ENCODE data around the gene PCNA. TPM values are rescaled to one million over a fixed set of nuclear protein-coding genes. Genes with fewer than 3 reads are reported as not detected.

The PCNA gene
- total RNA-seq, 2 donors from 2014 or later = 168 to 169 TPM

GRCh38 chr20:5146871-5147592, 27.3 kb upstream of the PCNA start:
- H3K27ac Mint-ChIP-seq = no peak overlapping the region

GRCh38 chr20:5146099-5146668, 26.4 kb upstream of the PCNA start:
- WGBS, 2 experiments (ENCODE audit: insufficient coverage in 1 of 2, insufficient read length in 1 of 2) = 93 to 95% methylated on average over 2 to 6 of the region's 6 CpGs
- no peak for DNase-seq
- H3K27me3 ChIP-seq (ENCODE audit: control insufficient read depth, insufficient read depth, low read length, poor library complexity, severe bottlenecking) = no peaks in the 10 kb centered on the region
- no peak overlapping the region for H3K27ac ChIP-seq (ENCODE audit: low read depth, low read length)
- Mint-ChIP-seq H3K9me3 (no peaks in the 10 kb centered on the region), H3K4me3 (no peak overlapping the region), H3K4me1 (peaks cover 13% of the 10 kb centered on the region), H3K27me3 (ENCODE audit: insufficient read depth) (no peaks in the 10 kb centered on the region), H3K36me3 (ENCODE audit: low read depth) (no peaks in the 10 kb centered on the region), H3K27ac (no peak overlapping the region)
- H3K9me3 ChIP-seq (ENCODE audit: control insufficient read depth, low read length) = no peaks in the 10 kb centered on the region
- no peak for TF ChIP-seq CTCF (conservative IDR thresholded peaks at IDR 0.05)
- H3K9ac ChIP-seq (ENCODE audit: extremely low read depth, low read length, poor library complexity, severe bottlenecking) = no peak overlapping the region
- H3K4me3 ChIP-seq (ENCODE audit: low read length) = no peak overlapping the region
- H3K36me3 ChIP-seq (ENCODE audit: control insufficient read depth, insufficient read depth, low read length) = peaks cover 18% of the 10 kb centered on the region
- no peaks in the 10 kb centered on the region for H3K4me1 ChIP-seq (ENCODE audit: control insufficient read depth, insufficient read depth, low read length)

More at GRCh38 chr20:5146871-5147592, 27.3 kb upstream of the PCNA start:
- no peak overlapping the region for H3K4me3 ChIP-seq (ENCODE audit: low read length)
- no peaks in the 10 kb centered on the region for H3K27me3 ChIP-seq (ENCODE audit: control insufficient read depth, insufficient read depth, low read length, poor library complexity, severe bottlenecking)
- 75% methylated on average over 2 of the region's 2 CpGs; no CpG with 5 or more reads in 1 of the 2 experiments for WGBS, 2 experiments (ENCODE audit: insufficient coverage in 1 of 2, insufficient read length in 1 of 2)
- Mint-ChIP-seq H3K4me3 (no peak overlapping the region), H3K36me3 (ENCODE audit: low read depth) (peaks cover 2% of the 10 kb centered on the region), H3K27me3 (ENCODE audit: insufficient read depth) (no peaks in the 10 kb centered on the region), H3K4me1 (peaks cover 9% of the 10 kb centered on the region), H3K9me3 (no peaks in the 10 kb centered on the region)
- no peak overlapping the region for H3K27ac ChIP-seq (ENCODE audit: low read depth, low read length)
- TF ChIP-seq CTCF (conservative IDR thresholded peaks at IDR 0.05) = no peak
- H3K9me3 ChIP-seq (ENCODE audit: control insufficient read depth, low read length) = no peaks in the 10 kb centered on the region
- H3K4me1 ChIP-seq (ENCODE audit: control insufficient read depth, insufficient read depth, low read length) = no peaks in the 10 kb centered on the region
- no peak overlapping the region for H3K9ac ChIP-seq (ENCODE audit: extremely low read depth, low read length, poor library complexity, severe bottlenecking)
- H3K36me3 ChIP-seq (ENCODE audit: control insufficient read depth, insufficient read depth, low read length) = peaks cover 19% of the 10 kb centered on the region
- DNase-seq = no peak

GRCh38 chr20:5145365-5146098, 25.8 kb upstream of the PCNA start:
- no peaks in the 10 kb centered on the region for H3K27me3 ChIP-seq (ENCODE audit: control insufficient read depth, insufficient read depth, low read length, poor library complexity, severe bottlenecking)
- H3K4me1 Mint-ChIP-seq = peaks cover 9% of the 10 kb centered on the region
- H3K36me3 ChIP-seq (ENCODE audit: control insufficient read depth, insufficient read depth, low read length) = peaks cover 18% of the 10 kb centered on the region
- H3K9me3 Mint-ChIP-seq = no peaks in the 10 kb centered on the region
- no peak overlapping the region for H3K4me3 Mint-ChIP-seq
- no peaks in the 10 kb centered on the region for H3K36me3 Mint-ChIP-seq (ENCODE audit: low read depth)
- H3K27me3 Mint-ChIP-seq (ENCODE audit: insufficient read depth) = no peaks in the 10 kb centered on the region
- H3K9ac ChIP-seq (ENCODE audit: extremely low read depth, low read length, poor library complexity, severe bottlenecking) = no peak overlapping the region
- H3K4me3 ChIP-seq (ENCODE audit: low read length) = no peak overlapping the region
- H3K4me1 ChIP-seq (ENCODE audit: control insufficient read depth, insufficient read depth, low read length) = no peaks in the 10 kb centered on the region
- no peak overlapping the region for H3K27ac Mint-ChIP-seq
- H3K27ac ChIP-seq (ENCODE audit: low read depth, low read length) = no peak overlapping the region
- TF ChIP-seq CTCF (conservative IDR thresholded peaks at IDR 0.05) = no peak
- H3K9me3 ChIP-seq (ENCODE audit: control insufficient read depth, low read length) = no peaks in the 10 kb centered on the region
- DNase-seq = no peak
- WGBS, 2 experiments (ENCODE audit: insufficient coverage in 1 of 2, insufficient read length in 1 of 2) = 96 to 98% methylated on average over 3 to 4 of the region's 5 CpGs
